Bronchial epithelial cell (primary cell): ENCODE measurements around the gene MYH11. TPM values are rescaled to one million over a fixed set of nuclear protein-coding genes. Genes with fewer than 3 reads are reported as not detected.

Experiments
- DNase-seq: peaks from one replicate; pipeline ENCODE4 v3.0.0-alpha.2; 2010; ENCODE audit warnings: low read depth
- FAIRE-seq: peaks from 2 replicates; lab custom pipeline; 2011; peaks lifted over from hg19 to GRCh38; lab: Jason Lieb, UNC
- H3K27me3 ChIP-seq: 2 replicates; pipeline ENCODE4 v1.5.1; 2011; ENCODE audit warnings: low read length; ENCODE audit not compliant: control insufficient read depth, insufficient read depth
- H3K36me3 ChIP-seq: 2 replicates; pipeline ENCODE4 v1.5.1; 2011; ENCODE audit warnings: low read length; ENCODE audit not compliant: control insufficient read depth, insufficient read depth
- H3K4me3 ChIP-seq: 2 replicates; pipeline ENCODE4 v1.5.1; 2011; ENCODE audit warnings: mild to moderate bottlenecking, low read depth, low read length, control low read depth
- CTCF ChIP-seq: IDR thresholded peaks from 2 replicates; pipeline ENCODE4 v1.5.1; 2011; ENCODE audit warnings: mild to moderate bottlenecking, moderate library complexity, low read length, control low read depth, inconsistent platforms; ENCODE audit not compliant: insufficient read depth, severe bottlenecking
- total RNA-seq: library from RNA; depleted of rRNA; stranded (reverse); fragments of >200 nt; gene quantifications from 2 replicates; pipeline ENCODE4 v1.2.1, GENCODE V29; 2014

The MYH11 gene
- total RNA-seq, 1 donor from 2014 or later, result under 0.01 TPM

- H3K4me3 ChIP-seq, result no peak overlapping the region
- DNase-seq (no peak), FAIRE-seq (no peak)
- H3K36me3 ChIP-seq, result peaks cover 24% of the 10 kb centered on the region
- no peaks in the 10 kb centered on the region for H3K27me3 ChIP-seq
- TF ChIP-seq CTCF, result no peak
Measured at GRCh38 chr16:15671530-15672117, 185.2 kb downstream of the MYH11 start.

DNA sequence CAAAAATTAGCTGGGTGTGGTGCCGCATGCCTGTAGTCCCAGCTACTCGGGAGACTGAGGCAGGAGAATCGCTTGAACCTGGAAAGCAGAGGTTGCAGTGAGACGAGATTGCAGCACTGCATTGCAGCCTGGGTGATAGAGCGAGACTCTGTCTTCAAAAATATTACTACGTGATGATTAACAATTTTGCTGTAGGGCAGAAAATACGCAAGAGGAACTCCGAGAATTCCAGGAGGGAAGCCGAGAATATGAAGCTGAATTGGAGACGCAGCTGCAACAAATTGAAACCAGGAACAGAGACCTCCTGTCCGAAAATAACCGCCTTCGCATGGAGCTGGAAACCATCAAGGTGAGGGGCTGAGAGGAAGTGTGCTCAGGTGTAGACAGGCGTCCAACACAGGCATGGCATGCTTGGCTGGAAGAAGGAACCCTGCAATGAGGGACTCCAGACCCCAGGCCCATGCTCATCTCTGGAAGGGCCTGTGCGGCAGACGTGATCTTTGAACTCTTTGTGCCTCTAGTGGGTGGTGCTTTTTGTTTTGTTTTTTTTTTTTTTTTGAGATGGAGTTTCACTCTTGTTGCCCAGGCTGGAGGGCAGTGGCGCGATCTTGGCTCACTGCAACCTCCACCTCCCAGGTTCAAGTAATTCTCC is 189.6 kb downstream of the MYH11 start:
- TF ChIP-seq CTCF, result no peak
- H3K36me3 ChIP-seq, result peaks cover 35% of the 10 kb centered on the region
- FAIRE-seq, result no peak
- no peak overlapping the region for H3K4me3 ChIP-seq
- DNase-seq, result no peak
- H3K27me3 ChIP-seq, result no peaks in the 10 kb centered on the region

DNA sequence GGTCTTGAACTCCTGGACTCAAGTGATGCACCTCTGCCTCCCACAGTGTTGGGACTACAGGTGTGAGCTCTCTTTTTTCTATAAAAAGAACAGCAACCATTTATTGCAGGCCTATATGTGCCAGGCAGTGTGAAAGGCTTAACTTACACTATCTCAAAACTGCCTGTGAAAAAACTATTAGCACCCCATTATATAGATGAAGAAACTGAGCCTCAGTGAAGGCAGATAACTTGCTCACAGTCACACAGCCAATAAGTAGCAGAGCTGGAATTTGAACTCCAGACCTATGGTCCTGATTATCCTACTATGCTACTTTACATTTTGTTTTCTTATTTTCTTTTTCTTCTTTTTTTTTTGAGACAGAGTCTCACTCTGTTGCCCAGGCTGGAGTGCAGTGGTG is 191.7 kb downstream of the MYH11 start:
- FAIRE-seq (no peak), DNase-seq (no peak)

GRCh38 chr16:15660203-15660601 is 196.6 kb downstream of the MYH11 start:
- Histone ChIP-seq H3K36me3 (peaks cover 20% of the 10 kb centered on the region), H3K27me3 (no peaks in the 10 kb centered on the region), H3K4me3 (no peak overlapping the region)
- DNase-seq, result no peak
- no peak for FAIRE-seq
- no peak for TF ChIP-seq CTCF

More for the DNA sequence above, 191.7 kb downstream of the MYH11 start:
- no peak for TF ChIP-seq CTCF
- Histone ChIP-seq H3K36me3 (peaks cover 33% of the 10 kb centered on the region), H3K4me3 (no peak overlapping the region), H3K27me3 (no peaks in the 10 kb centered on the region)

GRCh38 chr16:15658556-15658955 is 198.3 kb downstream of the MYH11 start:
- Histone ChIP-seq H3K36me3 (peaks cover 18% of the 10 kb centered on the region), H3K27me3 (no peaks in the 10 kb centered on the region), H3K4me3 (no peak overlapping the region)
- no peak for DNase-seq
- TF ChIP-seq CTCF, result no peak
- no peak for FAIRE-seq
